A172 (cell line): ENCODE results near the gene SYCN. TPM values are rescaled to one million over a fixed set of nuclear protein-coding genes. Genes with fewer than 3 reads are reported as not detected.

Source experiments
- DNase-seq: peaks from one replicate; pipeline ENCODE4 v3.0.0-alpha.2; 2015; ENCODE audit warnings: low spot score
- total RNA-seq: library from RNA; depleted of rRNA; stranded (reverse); fragments of >200 nt; shearing (Covaris generic); gene quantifications from 2 replicates; pipeline ENCODE4 v1.2.3, GENCODE V29; 2014; rRNA removed

The SYCN gene
- total RNA-seq, 1 experiment from 2014 or later = not detected

DNA sequence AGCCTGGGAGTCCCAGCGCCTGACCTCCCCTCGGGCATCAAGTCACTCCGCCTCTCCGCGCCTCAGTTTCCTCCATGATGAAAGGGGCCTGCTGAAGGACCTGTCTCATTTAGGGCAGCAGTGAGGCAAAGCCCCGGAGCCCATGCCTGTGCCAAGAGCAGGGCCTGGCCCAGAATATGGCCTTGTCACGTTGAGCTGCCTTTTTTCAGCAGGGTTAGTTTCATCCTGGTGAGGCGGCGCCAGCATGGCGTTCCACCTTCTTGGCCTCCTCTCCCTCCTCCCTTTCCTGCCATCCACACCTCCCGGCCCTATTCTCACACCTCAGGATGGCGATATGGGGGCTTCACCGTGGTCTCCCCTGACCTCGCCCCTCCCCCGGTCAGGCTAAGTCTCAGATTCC is 48.3 kb downstream of the SYCN start:
- DNase-seq = no peak

DNA sequence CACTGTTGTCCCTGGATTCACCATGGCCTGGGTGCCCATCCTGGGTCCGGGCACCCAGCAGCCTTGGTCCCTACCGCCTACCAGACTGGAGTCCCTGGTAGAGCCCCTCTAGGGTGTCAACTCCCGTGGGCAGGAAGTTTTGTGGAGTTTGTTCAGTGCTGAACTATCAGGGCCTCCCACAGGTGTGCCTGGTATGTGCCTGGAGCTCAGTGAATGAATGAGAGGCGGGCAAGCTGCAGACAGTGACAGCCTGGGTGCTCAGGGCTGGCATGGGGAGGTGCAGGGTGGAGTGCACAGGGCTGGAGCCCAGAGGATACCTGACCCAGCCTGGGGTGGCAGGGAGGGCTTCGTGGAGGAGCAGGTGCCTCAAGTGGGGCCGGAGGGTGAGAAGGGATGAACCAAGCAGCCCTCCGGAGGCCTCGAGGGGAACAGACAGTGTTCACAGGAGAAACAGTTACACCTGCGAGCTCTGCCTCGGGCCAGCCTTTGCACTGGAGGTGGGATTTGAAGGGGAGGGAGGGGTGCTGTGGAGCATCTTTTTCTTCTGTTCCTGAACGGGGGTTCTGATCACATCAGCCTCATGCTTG is 48.9 kb downstream of the SYCN start:
- no peak for DNase-seq

DNA sequence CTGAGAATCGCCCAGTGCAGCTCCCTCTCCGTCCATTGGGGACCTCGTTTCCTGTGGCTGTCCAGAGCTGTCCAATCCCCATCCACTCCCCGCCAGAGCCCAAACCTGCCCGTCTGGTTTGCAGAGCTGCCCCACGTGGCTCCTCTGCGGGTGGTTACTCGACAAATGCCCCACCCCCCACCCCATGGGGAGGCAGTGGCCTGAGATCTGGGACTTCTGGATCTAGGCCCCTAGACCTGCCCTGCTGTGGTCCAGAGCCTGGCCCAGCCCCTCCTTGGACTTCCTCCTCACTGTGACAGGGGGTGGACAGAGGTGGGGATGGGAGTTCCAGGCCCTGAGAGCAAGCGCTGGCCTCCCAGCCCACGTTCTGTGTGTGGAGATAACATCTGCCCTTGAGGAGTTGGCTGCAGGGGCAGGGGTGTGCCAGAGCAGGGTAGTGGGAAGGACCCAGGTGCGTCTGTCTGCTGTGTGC is 49.4 kb downstream of the SYCN start:
- DNase-seq = no peak

DNA sequence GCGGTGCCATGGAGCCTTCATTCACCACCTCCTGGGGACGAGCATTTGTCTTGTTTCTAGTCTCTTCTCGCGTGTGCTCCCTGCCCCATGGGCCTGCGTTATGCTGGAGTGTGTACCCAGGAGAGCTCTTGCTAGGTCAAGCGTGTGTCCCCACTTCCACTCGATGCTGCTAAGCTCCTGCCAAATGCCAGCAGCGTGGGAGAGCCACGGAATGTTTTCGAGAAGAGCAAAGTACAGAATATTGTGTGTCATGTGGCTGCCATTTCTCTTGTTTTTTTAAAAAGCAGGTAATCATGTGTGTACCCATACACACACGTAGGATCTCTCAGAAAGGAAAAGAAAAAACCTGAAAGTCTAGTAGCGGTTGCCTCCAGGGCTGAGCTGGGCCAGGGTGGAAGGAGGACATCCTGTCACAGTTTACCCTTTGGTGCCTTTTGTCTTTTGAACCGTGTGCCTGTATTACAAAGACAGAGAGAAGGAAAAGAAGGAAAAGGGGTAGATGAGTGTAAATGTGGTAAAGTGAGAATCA is 49.9 kb downstream of the SYCN start:
- no peak for DNase-seq

Other genes starting within 250 kb of the SYCN start
- 15.1 and 21.9 TPM in 2 replicates for gene FBXO17, start 228.5 kb downstream of the SYCN start, total RNA-seq
- 0.07 and 0.10 TPM in 2 replicates for gene FBXO27, start 171.7 kb downstream of the SYCN start, total RNA-seq
- 0.03 and 0.31 TPM in 2 replicates for gene ACP7, start 119.9 kb downstream of the SYCN start, total RNA-seq
- gene PAK4, start 78.5 kb downstream of the SYCN start, total RNA-seq = 9.2 and 16.2 TPM in 2 replicates
- not detected in 2 replicates for gene NCCRP1, start 7.3 kb downstream of the SYCN start, total RNA-seq
- not detected in 2 replicates for gene IFNL3, start 40.7 kb upstream of the SYCN start, total RNA-seq
- not detected in 2 replicates for gene IFNL4, start 44.6 kb upstream of the SYCN start, total RNA-seq
- gene IFNL2, start 64.1 kb upstream of the SYCN start, total RNA-seq = not detected in 2 replicates
- not detected in 2 replicates for gene IFNL1, start 92.1 kb upstream of the SYCN start, total RNA-seq
- 1.7 and 1.9 TPM in 2 replicates for gene LRFN1, start 116.6 kb upstream of the SYCN start, total RNA-seq
- 0.48 TPM in 1 of 2 replicates, not detected in the other for gene GMFG, start 131.8 kb upstream of the SYCN start, total RNA-seq
- gene SAMD4B, start 138.2 kb upstream of the SYCN start, total RNA-seq = 55.7 and 81.4 TPM in 2 replicates
- 55.3 and 69.9 TPM in 2 replicates for gene PAF1, start 186.8 kb upstream of the SYCN start, total RNA-seq
- gene MED29, start 187.1 kb upstream of the SYCN start, total RNA-seq = 20.9 and 24.7 TPM in 2 replicates
- gene ZFP36, start 202.6 kb upstream of the SYCN start, total RNA-seq = 0.50 and 1.5 TPM in 2 replicates
- gene PLEKHG2, start 208.4 kb upstream of the SYCN start, total RNA-seq = 11.4 and 17.3 TPM in 2 replicates
- 145 and 262 TPM in 2 replicates for gene RPS16, start 231.7 kb upstream of the SYCN start, total RNA-seq
- gene SUPT5H, start 241.3 kb upstream of the SYCN start, total RNA-seq = 101 and 116 TPM in 2 replicates